Ishikawa (cell line): ENCODE results near the gene LRRC1.

ENCODE experiments used
- CEBPB ChIP-seq: IDR thresholded peaks from 2 replicates; pipeline ENCODE4 v1.6.1; 2012
- CREB1 ChIP-seq: IDR thresholded peaks from 2 replicates; pipeline ENCODE4 v1.6.1; 2012; ENCODE audit warnings: low read depth
- EGR1 ChIP-seq: IDR thresholded peaks from 2 replicates; pipeline ENCODE4 v1.6.1; 2012
- EP300 ChIP-seq: IDR thresholded peaks from 2 replicates; pipeline ENCODE4 v1.6.1; 2012; ENCODE audit warnings: borderline replicate concordance
- MAX ChIP-seq: IDR thresholded peaks from 2 replicates; pipeline ENCODE4 v1.6.1; 2012
- RAD21 ChIP-seq: IDR thresholded peaks from 2 replicates; pipeline ENCODE4 v1.6.1; 2012; ENCODE audit warnings: low read depth
- REST ChIP-seq: IDR thresholded peaks from 2 replicates; pipeline ENCODE4 v1.6.1; 2012; ENCODE audit warnings: low read depth, mild to moderate bottlenecking
- TAF1 ChIP-seq: IDR thresholded peaks from 2 replicates; pipeline ENCODE4 v1.6.1; 2012; ENCODE audit warnings: low read depth, mild to moderate bottlenecking
- TEAD4 ChIP-seq: IDR thresholded peaks from 2 replicates; pipeline ENCODE4 v1.6.1; 2012
- USF1 ChIP-seq: IDR thresholded peaks from 2 replicates; pipeline ENCODE4 v1.6.1; 2012
- YY1 ChIP-seq: IDR thresholded peaks from 2 replicates; pipeline ENCODE4 v1.6.1; 2012; ENCODE audit warnings: low read depth
- ZBTB7A ChIP-seq: IDR thresholded peaks from 2 replicates; pipeline ENCODE4 v1.6.1; 2012; ENCODE audit warnings: low read depth

GRCh38 chr6:53803081-53803860 lies 8.5 kb downstream of the LRRC1 start:
- TF ChIP-seq RAD21 (no peak), CEBPB (no peak), REST (no peak), EGR1 (no peak), CREB1 (no peak), ZBTB7A (no peak), EP300 (no peak), YY1 (no peak), TAF1 (no peak), TEAD4 (no peak), MAX (no peak), USF1 (no peak)
